H1 (cell line): ENCODE data around the gene PACSIN2. TPM values are rescaled to one million over a fixed set of nuclear protein-coding genes. Genes with fewer than 3 reads are reported as not detected.

ENCODE experiments used
- CHD2 ChIP-seq: IDR thresholded peaks from 2 replicates; pipeline ENCODE4 v1.6.1; 2012; ENCODE audit warnings: low read length, improper control_type of control experiment
- HDAC2 ChIP-seq, 2 experiments: fragments of 300-600 bp in 1 of 2; sonication (generic) in 1 of 2; IDR thresholded peaks; 2 replicates each; pipeline ENCODE4 v1.6.1; 2011 to 2012; ENCODE audit warnings: low read depth in 2 of 2, low read length in 2 of 2, mild to moderate bottlenecking in 2 of 2, moderate library complexity in 2 of 2, borderline replicate concordance in 1 of 2, inconsistent platforms in 1 of 2
- polyA plus RNA-seq, 7 experiments: library from polyadenylated mRNA; depleted of rRNA in 3 of 7; stranded (reverse) in 5 of 7; unstranded in 2 of 7; fragments of >200 nt in 5 of 7; fragments of 200-250 nt in 2 of 7; gene quantifications; 1 replicate in 5 of 7; 2 replicates in 1 of 7; 4 replicates in 1 of 7; pipeline versions ENCODE4 v1.2.1 to v1.2.3, GENCODE V29; 2011 to 2013; ENCODE audit warnings: missing spikeins in 2 of 7, mixed read lengths in 2 of 7
- total RNA-seq: library from RNA; stranded (reverse); fragmentation: NEBNext Ultra II Directional; extraction: Animal tissue kit (Norgen Biotek cat#: 25700); gene quantifications from 2 replicates; pipeline ENCODE4 v1.2.1, GENCODE V29; 2021

The PACSIN2 gene
- total and polyA plus RNA-seq, 2 of the 8 experiments (the other 6 are each of a cell fraction or from before 2014, with no cell fraction given) = 44.8 to 64.2 TPM

- no peak for TF ChIP-seq HDAC2 (IDR thresholded peaks at IDR 0.05; ENCODE audit: borderline replicate concordance in 1 of 2, low read depth in 2 of 2, low read length in 2 of 2)
- no peak for TF ChIP-seq CHD2
- TF ChIP-seq, all 59 proteins: peak for 0
Measured at GRCh38 chr22:42876041-42876440, 138.9 kb downstream of the PACSIN2 start (continued).
